Measurements from ENCODE around the gene APOC4.

DNA sequence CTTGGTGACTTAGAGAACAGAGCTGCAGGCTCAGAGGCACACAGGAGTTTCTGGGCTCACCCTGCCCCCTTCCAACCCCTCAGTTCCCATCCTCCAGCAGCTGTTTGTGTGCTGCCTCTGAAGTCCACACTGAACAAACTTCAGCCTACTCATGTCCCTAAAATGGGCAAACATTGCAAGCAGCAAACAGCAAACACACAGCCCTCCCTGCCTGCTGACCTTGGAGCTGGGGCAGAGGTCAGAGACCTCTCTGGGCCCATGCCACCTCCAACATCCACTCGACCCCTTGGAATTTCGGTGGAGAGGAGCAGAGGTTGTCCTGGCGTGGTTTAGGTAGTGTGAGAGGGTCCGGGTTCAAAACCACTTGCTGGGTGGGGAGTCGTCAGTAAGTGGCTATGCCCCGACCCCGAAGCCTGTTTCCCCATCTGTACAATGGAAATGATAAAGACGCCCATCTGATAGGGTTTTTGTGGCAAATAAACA, 17.8 kb upstream of the APOC4 start:
- TF ChIP-seq POLR2A (IDR thresholded peaks at IDR 0.05) (no peak), POLR2AphosphoS5 (IDR thresholded peaks at IDR 0.05) (no peak)
- TF ChIP-seq, protein P1, sequence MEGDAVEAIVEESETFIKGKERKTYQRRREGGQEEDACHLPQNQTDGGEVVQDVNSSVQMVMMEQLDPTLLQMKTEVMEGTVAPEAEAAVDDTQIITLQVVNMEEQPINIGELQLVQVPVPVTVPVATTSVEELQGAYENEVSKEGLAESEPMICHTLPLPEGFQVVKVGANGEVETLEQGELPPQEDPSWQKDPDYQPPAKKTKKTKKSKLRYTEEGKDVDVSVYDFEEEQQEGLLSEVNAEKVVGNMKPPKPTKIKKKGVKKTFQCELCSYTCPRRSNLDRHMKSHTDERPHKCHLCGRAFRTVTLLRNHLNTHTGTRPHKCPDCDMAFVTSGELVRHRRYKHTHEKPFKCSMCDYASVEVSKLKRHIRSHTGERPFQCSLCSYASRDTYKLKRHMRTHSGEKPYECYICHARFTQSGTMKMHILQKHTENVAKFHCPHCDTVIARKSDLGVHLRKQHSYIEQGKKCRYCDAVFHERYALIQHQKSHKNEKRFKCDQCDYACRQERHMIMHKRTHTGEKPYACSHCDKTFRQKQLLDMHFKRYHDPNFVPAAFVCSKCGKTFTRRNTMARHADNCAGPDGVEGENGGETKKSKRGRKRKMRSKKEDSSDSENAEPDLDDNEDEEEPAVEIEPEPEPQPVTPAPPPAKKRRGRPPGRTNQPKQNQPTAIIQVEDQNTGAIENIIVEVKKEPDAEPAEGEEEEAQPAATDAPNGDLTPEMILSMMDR (IDR thresholded peaks at IDR 0.05): no peak

All from prostate gland (tissue), 2 donors.